Activated effector memory CD4-positive, alpha-beta T cell treated with anti-CD3 and anti-CD28 coated beads, Interleukin-2, amount 50 U/mL, for 16 hours (primary cell): ENCODE data around the gene ADH1B.
"Not testable (repeated sequence)": the region's sequence is repeated elsewhere in the genome, so short reads cannot be mapped to it uniquely, and the experiment has no call there.

ENCODE experiments used
- DNase-seq: peaks from one replicate; pipeline ENCODE4 v3.0.0-alpha.2; 2020

ADH1B gene

DNA sequence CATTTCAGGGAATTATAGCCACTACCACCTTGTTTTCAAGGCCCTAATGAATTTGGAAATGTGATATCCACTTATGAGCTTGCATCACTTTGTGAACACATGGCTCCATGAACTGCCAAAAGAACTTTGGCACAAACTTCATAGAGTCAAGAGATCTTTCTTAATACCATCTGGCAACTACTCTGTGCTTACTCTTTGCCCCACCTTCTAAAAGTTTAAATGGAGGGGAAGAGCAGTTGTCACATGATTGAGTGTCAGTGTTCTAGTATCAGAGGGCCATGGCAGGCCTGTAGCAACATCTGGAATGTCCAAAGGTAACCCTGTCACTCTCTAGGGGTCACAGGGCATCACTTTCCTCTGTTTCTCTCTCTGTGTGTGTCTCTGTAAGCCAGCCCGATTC is 2.6 kb upstream of the ADH1B start:
- no peak for DNase-seq

DNA sequence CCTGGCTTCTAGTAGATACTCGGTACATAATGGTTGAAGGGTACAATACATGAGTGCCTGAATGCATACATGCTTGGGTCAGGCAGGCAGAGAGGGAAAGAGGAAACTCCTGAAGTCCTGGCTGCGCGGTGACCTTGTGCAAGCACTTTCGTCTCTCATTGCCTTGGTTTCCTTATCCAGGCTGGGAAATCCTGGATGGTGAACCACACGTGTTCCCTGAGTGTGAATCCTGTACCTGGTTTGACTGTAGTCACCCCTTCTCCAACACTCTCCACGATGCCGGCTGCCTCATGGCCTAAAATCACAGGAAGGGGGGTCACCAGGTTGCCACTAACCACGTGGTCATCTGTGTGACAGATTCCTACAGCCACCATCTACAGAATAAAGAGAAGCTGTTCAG is 3.4 kb downstream of the ADH1B start:
- DNase-seq: not testable (repeated sequence)

DNA sequence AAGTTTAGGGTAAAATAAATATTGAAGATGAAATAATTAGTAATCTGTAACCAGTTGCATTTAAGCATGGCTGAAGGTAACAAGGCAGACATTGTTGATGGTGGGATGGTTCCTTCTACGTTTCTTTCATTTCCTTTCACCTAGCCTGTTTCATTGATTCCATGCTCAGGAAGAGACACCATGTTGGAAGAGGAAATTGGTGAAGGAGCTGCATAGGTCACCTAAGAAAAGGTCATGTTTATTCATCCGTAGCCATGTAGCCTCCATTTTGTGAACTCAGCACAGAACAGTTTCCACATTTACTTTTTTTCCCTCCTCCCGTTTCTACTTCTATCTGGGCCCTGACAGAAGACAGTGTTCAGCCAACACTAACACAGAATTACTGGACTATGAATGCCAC is 3.8 kb downstream of the ADH1B start:
- no peak for DNase-seq

DNA sequence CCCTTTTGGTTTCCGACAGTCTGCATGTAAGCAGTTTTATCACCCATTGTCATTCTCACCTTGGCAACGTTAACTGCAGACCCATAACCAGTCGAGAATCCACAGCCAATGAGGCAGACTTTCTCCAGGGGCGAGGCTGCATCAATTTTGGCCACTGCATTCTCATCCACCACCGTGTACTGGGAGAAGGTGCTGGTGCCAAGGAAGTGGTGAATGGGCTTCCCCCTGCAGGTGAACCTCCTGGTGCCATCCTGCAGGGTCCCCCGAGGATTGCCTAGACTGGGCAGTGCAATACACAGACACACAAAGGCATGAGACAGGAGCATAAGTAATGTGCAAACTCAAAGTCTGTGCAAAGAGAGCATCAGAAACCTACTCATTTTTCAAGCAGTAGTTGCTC is 5.4 kb downstream of the ADH1B start:
- no peak for DNase-seq

DNA sequence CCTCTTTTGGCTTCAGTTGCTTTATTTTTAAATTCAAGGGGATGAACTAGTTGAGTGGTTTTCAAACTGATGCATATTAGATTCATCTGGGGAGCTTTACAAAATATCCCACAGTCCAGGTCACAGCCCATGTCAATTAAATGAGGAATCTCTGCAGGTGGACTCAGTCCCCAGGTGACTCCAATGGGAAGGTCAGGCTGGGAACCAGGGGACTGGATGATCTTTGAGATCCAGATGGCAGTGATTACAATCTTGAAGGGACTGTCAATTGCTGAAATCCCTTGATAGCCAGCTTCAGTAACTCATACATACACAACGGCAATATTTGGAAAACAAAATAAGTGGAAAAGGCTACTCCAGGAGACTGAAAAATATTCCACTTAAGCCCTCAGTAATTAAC is 7.0 kb downstream of the ADH1B start:
- no peak for DNase-seq

DNA sequence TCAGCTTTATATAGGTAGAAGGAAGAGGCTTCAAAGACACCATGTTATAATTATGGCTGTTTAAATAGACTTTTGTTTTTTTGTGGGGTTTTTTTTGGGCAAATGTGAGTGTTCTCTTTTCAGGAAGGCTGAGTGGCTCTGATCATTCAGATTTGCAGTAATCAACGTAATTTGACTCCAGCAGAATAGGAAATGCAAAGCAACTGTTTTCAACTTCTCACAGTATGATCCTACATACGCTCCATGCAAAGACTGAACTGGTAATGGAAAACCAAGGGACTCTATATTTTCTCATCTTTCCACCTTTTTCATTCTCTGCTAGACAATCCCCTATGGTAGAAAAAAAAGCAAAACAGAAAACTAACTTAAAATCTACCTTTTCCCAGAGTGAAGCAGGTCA is 10.8 kb downstream of the ADH1B start:
- DNase-seq: no peak

DNA sequence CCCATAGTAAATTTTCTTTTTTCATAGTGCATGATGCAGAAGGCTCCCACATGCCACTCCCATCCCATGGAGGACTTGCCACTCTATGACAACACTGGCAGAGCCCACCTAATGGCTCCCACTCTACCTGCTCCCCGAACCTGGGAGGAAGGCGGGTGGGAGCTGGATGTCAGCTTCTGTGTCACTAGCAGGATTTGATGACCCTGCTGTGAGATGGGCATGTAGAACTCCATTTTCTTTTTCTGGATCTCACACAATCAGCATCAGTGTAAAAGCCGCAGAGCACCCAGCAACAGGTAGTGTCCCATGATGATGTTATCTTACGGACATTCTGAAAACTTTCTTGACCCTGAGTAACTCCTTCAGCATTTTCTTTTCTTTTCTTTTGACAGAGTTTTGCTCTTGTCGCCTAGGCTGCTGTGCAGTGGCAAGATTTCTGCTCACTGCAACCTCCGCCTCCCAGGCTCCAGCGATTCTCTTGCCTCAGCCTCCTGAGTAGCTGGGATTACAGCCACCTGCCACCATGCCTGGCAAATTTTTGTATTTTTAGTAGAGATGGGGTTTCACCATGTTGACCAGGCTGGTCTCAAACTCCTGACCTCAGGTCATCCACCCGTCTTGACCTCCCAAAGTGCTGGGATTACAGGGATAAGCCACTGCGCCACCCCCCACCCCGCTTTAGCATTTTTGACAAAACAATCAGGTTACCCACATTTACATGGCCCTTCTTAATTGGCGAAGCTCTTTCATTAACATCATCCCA is 15.4 kb downstream of the ADH1B start:
- no peak for DNase-seq

DNA sequence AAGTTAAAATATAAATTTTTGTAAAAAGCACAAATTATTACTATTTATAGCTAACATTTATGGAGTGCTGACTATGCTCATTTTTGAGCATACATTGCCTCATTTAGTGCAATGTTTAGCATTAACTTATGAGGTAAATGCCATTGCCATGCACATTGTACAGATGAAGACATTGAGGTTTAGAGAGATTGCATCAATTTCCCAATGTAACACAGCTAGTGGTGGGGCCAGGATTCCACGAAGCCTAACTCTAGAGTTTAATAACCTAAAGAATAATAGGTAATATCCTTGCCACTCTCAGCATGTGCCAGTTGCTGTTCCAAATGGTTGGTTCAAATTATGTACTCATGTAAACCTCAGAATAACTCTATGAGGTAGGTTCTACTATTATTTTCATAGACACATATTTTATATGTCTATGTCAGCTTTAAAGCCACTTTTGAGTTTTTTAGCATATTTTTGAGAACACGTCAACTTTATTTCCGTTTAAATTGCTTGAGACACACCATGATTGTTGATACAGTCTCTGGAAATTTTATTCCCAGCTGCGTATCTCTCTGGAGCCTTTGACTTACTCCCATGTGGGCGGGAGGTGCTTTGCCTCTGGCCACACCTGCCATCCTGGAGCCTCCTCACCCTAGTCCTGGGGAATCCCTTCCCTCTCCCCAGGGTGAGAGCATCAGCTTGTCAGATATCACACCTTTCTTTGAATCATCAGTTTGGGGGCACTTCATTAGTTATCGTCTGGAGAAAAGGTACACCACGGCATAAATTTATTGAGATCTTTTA is 19.6 kb downstream of the ADH1B start:
- DNase-seq: no peak

DNA sequence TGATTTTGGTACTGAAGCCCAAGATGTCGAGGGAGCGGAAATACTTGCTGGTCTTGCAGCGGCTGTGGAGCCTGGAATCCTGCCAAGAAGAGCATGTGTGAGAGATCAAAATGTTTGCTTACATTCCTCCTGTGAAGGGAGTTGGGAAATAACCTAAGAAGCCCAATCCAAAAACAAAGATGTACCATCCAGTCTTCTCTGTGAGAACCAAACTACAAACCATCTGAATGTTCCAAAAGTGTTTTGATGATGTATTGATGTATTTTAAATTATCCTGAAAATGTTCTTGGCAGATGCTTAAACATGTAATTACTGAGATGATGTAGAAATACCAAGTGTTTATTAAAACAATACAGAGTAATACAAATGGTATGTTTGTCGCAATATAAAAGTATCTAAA is 20.3 kb downstream of the ADH1B start:
- no peak for DNase-seq

DNA sequence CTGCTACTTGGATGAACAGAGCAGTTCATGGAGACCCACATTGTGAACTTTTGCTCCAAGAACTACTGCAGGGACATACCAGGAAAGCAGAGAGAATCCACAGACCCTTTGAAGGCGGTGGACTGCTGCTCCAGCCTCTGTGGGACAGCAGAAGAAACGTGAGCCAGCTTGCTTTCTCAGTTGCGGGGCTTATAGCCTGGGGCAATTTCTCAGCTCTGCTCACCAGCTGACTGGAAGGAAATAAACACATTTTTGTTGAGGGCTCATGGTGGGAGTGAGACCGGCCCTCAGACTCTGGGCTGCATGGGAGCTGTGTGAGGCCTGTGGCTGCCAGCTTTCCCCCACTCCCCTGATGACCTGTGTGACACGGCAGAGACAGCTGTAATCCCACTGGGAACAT is 27.8 kb downstream of the ADH1B start:
- DNase-seq: no peak

DNA sequence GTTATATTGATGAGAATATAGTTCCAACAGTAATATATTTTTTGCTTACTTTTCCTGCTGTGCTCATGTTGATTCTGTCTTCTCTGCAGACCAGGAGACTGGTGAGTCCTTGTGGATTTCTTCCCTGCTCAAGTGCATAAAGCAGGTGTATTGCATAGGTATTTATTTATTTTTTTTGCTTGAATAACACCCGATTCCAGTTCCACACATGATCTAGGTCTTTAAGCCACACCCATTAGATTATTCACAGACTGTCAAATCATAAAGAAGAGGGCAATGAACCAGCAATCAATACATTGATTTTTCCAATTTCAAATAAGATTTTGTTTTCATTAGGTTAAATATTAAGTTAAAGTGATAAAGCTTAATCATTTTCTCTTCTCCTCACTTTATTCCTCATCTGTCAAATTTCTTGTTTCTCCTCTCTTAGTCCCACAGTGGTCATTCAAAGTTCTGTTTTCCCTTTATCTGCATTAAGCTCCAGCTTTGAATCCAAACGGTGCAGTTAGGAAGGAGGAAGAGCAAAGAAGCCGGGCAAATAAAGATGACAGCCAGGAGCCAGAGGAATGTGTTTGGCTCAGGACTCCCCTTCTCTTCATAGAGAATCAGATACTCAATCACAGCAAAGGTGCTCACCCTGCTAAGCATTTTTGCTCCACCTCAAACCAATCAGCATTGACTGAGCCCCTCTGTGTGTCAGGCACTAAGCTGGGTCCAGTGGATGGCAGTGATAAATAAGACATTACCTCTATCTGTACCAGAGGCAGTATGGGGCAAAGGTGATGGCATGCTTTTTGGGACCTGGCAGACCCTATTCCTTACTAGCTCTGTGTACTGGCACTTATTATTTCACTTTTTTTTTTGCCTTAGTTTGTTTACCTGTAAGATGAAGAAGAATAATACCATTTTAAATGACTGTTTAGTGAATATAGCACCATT is 30.1 kb downstream of the ADH1B start, which contains the start of gene ADH1A:
TSS of gene ADH1A (minus strand) at position 138 of the 939 bp plus-strand sequence. CDS start at position 67, 71 bp downstream.
- no peak for DNase-seq

DNA sequence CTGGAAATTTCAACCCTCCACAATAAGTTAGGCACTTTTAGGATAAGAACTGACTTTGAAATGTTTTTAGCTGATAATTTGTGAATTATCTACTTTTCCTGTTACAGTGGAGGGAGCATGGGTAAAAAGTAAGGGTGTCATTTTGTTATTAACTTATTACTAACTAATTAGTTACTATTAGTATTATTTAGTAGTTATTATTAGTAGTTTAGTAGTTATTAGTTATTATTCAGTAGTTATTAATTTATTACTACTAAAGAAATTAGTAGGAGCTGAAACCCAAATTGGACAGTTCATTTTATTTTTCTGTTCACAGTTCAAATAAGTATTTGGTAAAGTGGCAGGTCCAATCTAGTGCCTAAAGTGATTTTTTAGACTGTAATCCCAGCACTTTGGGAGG is 35.8 kb downstream of the ADH1B start:
- DNase-seq: no peak

DNA sequence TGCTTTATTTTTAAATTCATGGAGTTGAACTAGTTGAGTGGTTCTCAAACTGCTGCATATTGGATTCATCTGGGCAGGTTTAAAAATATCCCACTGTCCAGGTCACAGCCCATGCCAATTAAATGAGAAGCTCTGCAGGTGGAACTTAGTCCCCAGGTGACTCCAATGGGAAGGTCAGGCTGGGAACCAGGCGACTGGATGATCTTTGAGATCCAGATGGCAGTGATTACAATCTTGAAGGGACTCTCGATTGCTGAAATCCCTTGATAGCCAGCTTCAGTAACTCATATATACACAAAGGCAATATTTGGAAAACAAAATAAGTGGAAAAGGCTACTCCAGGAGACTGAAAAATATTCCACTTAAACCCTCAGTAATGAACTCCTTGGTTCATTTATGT is 38.5 kb downstream of the ADH1B start:
- no peak for DNase-seq

DNA sequence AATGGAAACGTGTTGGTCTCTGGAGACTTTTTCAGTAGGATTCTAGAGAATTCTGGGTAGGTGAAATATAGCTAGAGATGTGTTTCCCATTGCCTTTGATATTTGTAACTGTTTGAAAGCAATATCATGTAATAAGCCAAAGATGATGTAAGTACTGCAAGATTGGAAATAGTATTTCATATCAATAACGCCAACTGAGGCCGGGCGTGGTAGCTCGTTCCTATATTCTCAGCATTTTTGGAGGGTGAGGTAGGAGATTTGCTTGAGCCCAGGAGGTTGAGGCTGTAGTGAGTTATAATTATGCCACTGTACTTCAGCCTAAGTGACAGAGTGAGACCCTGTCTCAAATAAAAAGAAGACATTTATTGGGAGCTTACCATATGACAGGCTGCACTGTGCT is 39.9 kb downstream of the ADH1B start:
- DNase-seq: no peak

DNA sequence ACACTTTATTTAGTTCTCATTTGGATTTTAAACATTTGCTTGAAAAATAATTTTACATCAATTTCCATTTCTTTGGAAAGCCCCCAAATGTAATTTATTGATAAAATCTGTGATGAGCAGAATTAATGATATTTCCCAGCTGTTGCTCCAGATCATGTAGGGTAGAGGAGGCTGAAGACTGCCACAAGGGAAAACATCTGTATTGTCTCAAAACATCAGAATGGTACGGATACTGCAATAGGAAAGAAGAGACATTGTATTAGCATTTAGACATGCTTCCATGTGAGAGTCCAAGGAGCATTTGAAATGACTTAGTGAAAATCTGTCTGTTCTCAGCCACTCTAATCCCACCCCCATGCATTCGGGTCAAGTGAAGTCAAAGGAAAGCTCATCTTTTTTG is 44.8 kb downstream of the ADH1B start:
- DNase-seq: no peak

DNA sequence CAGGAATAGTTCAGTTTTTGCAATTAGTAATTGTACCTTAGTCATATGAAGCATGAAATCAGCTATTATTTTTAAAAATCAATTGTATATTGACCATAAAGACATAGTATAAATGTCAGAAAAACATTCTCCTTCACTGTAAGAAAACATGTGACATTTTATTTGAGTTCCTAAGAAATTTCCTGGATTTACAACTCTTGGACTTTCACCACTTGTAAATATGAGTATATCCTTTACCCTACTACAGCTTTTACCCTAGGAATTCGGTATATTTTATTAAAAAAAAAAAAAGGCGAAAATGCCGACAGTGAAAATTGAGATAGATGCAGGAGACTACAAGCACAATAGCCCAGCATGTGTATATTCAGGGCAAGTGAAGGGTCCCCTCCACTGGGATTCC is 45.3 kb downstream of the ADH1B start:
- DNase-seq: no peak

DNA sequence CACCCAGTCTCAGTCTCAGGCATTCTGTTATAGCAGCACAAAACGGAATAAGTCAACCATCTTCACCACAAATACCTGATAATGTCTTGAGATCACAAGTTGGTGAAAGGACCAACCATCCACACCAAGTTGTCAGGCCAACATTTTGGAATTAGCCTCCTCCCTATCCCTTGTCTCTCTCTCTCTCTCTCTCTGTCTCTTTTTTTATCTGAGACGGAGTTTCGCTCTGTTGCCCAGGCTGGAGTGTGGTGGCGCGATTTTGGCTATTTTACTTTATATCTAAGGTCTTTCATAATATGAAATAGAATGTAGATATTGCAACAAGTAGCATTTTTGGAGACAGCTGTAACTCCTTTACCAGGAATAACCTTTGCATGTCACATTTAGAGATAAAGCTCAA is 46.2 kb downstream of the ADH1B start:
- DNase-seq: no peak

DNA sequence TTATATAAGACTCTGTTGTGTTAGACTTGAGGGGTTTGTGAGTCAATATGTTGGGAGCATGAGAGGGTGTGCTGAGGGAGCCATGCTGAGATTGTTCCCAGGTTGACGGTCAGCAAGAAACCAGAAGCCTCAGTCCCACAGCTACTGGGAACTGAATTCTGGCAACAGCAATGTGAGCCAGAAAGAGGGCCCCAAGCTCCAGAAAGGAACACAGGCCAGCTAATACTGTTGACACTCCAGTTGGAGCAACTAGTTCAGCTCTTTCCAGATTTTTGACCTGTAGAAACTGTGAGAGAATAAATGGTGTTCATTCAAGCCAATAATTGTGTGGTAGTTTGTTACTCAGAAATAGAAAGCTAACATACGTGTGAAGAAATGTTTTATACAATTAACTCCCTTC is 47.5 kb downstream of the ADH1B start:
- no peak for DNase-seq

DNA sequence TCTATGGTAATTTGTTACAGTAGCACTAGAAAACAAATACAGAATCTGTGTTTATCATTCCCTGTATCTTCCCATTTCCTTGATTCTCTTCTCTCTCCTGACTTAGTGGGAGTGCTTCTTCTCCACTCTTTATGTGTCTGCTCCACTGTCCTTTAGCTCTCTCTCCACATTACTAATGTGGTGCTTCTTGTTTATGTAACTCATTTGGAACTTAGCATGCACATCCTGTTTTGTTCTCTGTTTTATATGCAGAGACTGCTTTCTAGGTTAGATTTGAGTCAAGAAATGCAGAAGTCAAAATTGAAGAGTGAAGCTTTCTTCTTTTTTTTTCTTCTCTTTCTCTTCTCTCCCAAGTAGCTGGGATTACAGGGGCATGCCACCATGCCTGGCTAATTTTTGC is 56.3 kb downstream of the ADH1B start:
- no peak for DNase-seq
